Mucosa of gallbladder (tissue), 1 donor: ENCODE data around the gene MAGI2. TPM values are rescaled to one million over a fixed set of nuclear protein-coding genes. Genes with fewer than 3 reads are reported as not detected.
"Not testable (repeated sequence)": the region's sequence is repeated elsewhere in the genome, so short reads cannot be mapped to it uniquely, and the experiment has no call there.

ENCODE experiments used
- DNase-seq: peaks from one replicate; pipeline ENCODE4 v3.0.0-alpha.2; 2020; ENCODE audit warnings: low spot score
- total RNA-seq: library from RNA; stranded (reverse); gene quantifications from one replicate; pipeline ENCODE4 v1.2.1, GENCODE V29; 2021
- donor health status: DM: no; HTN: no; CAD: no.

Gene MAGI2
- total RNA-seq, 1 donor from 2014 or later = 10.6 TPM

DNA sequence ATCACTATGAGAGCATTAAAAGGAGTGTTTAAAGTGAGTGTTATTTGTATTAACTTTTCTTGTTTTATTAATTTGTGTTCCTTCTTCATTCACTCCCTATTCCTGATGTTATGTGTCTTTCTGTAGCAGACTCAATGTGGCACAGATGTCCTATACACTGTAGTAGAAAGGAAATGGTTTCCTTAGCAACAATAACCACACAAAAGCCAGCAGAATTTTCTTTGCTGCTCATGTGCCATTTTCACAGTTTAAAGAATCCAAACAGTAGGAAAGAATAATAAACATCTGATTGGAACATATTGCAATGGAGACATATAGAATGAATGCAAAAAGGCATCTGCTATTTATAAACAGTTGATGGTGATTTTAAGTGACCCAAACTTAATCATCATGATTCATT, 891.3 kb downstream of the MAGI2 start:
- no peak for DNase-seq

- DNase-seq = no peak
Observed at GRCh38 chr7:78558566-78558965, 894.9 kb downstream of the MAGI2 start.

- DNase-seq = no peak
Observed at GRCh38 chr7:78543976-78544375, 909.5 kb downstream of the MAGI2 start.

DNA sequence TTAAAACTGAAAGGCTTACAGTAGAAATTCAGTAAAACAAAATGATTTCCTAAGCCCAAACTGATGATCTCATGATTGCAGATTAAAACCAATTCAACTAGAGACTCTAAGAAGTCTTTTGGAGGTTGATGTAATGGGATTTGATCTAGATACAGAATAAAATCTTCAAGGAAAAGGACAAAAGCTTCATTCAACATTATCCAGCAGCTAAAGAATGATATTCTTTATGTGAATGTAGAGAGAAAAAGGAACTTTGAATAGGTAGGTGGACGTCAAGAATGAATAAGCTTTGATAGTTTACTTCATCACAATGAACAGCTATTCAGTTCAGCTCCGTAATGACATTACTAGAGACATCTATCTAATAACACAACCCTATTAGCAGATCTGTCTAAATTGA, 910.5 kb downstream of the MAGI2 start:
- no peak for DNase-seq

- DNase-seq = no peak
Observed at GRCh38 chr7:78542541-78542940, 910.9 kb downstream of the MAGI2 start.

DNA sequence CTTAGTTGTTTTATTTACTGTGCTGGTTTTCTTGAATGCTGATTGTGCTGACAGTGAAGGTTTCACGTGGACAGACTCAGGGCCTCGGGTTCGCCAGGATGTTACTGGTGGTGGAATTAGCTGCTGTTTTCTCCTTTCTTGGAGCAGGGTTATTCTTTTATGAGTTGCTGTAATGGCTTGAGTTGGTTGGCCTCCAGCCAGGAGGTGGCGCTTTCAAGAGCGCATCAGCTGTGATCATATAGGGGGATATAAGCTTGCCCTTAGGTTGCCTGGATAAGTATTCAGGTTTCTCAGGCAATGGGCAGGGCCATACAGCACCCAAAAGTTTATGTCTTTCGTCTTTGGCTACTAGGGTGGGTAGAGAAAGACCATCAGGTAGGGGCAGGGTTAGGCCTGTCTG, 913.6 kb downstream of the MAGI2 start:
- DNase-seq = no peak

- DNase-seq = no peak
Observed at GRCh38 chr7:78535655-78536054, 917.8 kb downstream of the MAGI2 start.

- no peak for DNase-seq
Observed at GRCh38 chr7:78530351-78530750, 923.1 kb downstream of the MAGI2 start.

- no peak for DNase-seq
Observed at GRCh38 chr7:78529392-78529791, 924.1 kb downstream of the MAGI2 start.

DNA sequence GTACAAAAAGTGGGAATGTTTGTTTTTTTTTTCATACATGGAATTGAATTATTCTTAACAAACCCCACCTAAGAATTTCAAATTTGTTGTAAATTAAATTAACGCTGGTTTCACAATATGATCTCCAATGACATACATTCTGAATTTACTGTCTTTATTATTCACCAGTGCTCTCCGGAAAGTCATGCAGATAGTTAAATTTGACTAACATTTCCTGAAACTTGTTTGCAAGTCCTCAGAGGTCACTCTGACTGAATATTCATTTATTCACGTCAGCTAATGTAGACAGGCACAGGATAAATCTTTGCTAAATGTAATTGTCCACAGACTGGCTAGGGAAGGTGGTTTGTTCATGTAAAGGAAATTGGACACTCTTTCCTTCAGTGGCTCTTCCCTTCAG, 924.5 kb downstream of the MAGI2 start:
- DNase-seq = no peak

DNA sequence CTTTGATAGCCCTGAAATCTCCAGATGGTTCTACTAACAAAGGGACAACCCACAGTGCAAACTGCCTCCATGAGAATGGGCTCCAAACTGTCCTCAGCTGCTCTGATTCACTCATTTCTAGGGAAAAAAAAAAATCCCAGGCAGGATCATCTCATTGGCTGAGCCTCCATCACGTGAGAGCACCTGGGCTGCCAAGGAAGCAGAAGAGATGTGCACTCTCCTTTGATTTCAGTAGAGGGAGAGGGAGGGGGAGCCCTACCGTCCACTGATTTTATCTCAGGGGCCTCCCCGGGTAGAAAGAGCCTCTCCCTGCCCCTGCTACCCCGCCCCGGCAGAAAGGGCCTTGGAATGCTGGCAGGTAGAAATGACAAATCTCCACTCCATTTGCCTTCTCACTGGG, 929.5 kb downstream of the MAGI2 start:
- no peak for DNase-seq

DNA sequence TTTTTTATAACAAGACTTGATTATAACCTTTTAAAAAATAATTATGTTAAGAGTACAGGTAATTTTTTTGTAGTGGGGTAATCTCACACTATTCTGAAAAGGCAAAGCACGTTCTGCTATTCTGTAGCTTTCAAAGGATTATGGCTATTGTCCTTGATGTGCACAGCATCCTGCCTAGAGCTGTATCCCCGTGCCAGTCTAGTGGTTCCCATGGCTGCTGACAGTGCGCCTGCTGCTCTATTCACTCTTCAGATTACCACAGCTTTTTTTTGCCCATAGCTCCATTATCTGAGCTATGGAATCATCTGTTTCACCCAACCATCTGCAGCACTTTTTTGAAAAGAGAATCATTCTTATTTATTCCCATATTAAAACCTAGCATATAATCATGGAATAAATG, 931.5 kb downstream of the MAGI2 start:
- DNase-seq = no peak

- no peak for DNase-seq
Observed at GRCh38 chr7:78516450-78516849, 937.0 kb downstream of the MAGI2 start.

GRCh38 chr7:78514634-78515033, 938.8 kb downstream of the MAGI2 start:
- DNase-seq = no peak

DNA sequence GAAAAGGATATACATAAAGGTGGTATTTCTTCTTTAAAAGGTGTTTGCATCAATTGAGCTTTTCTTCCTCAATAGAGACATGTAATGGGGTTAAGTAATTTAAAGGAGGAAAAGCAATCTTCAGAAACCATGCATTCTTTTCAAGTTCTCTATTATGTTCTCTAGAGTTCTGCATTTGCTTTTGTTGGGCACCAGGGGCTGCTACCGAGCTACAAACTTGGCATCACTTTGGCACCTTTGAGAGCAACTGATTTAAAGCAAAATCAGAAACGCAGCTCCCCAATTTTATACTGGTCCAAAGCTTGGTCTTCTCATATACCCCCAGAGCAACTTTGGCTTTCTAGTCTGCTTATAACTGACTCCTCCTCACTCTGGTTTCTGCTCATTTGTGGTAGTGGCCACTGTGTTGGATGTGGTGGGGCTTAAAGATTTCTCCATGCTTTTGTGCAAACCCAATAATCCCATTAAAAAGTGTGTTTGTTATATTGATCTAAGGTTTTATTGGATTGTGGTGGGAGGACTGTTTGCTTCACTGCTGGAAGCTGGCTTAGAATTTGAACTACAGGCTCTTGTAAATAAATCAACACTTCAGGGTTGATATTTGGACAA, 942.8 kb downstream of the MAGI2 start:
- DNase-seq = peak; percentile 25

DNA sequence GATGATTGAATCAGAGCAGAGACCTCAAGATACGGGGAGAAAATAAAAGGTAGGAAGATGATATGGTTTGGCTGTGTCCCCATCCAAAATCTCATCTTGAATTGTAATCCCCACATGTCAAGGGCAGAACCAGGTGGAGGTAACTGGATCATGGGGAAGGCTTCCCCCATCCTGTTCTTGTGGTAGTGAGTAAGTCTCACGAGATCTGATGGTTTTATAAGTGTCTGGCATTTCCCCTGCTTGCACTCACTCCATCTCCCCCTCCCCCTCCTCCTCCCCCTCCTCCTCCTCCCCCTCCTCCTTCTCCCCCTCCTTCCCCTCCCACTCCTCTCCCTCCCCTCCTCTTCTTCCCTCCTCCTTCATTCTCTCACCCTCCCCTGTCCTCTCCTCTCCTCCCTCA, 950.2 kb downstream of the MAGI2 start:
- DNase-seq = not testable (repeated sequence)

DNA sequence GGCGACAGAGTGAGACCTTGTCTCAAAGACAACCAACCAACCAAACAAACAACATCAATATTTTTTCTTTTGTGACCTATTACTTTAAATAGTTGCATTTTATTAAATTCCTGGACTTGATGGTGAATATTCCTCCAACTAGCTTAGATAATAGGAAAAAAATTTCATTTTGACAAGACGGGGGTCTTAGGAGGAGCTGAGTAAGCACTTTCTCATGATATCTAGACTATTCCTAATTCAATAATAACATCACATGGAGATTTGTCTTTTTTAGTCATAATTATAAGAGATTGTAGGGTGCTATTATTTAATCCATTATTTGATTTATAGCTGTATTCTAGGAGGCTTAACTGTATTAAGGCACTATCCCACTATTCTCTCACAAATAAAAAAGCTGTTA, 952.4 kb downstream of the MAGI2 start:
- no peak for DNase-seq

GRCh38 chr7:78499971-78500370, 953.5 kb downstream of the MAGI2 start:
- DNase-seq = no peak

- no peak for DNase-seq
Observed at GRCh38 chr7:78499283-78499682, 954.2 kb downstream of the MAGI2 start.

DNA sequence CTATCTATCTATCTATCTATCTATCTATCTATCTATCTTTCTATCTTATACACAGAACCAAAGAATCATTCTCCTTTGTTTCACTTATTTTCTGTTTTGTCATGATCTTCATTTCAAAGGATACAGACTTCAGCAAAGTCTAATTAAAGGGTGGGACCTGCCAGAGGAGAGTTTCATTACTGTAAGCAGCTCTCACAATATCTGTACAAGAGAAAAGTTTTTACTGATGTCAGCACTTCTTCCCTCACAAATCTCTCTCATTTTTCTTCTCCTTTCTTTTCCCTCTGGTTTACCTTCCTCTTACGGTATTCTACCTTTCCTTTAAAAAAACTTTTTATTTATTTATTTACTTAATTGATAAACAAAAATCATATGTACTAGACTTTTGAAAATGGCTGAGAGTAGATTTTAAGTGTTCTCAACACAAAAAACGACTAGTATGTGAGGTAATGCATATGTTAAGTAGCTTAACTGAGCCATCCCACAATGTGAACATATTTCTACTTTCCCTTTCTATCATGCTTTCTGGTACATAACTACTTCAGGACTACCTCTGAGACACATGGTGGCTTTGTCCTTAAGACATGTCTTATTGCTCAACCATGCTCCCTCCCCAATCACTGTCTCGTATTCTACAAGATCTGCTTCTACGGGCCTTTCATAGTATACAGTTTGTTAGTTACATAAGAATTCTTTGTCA, 955.6 kb downstream of the MAGI2 start:
- no peak for DNase-seq

- no peak for DNase-seq
Observed at GRCh38 chr7:78496096-78496630, 957.3 kb downstream of the MAGI2 start.

GRCh38 chr7:78493401-78493800, 960.1 kb downstream of the MAGI2 start:
- DNase-seq = no peak

DNA sequence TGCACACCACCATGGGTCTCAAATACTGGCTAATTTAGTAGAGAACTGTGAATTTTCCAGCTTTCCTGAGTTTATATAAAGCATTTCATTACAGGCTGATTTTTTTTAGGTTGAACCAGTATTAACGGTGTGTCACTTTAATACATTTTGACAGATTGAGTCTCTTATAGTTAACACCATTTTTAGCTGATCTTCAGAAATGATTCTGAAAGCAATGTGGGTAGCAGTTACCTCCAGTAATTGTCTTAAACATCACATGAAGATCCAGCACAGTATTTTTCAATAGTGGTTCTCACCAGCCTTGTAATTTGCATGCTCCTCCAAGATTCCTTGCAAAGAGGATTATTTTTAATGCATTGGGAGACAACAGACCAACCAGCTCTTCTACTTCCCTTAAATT, 961.3 kb downstream of the MAGI2 start:
- DNase-seq = no peak

DNA sequence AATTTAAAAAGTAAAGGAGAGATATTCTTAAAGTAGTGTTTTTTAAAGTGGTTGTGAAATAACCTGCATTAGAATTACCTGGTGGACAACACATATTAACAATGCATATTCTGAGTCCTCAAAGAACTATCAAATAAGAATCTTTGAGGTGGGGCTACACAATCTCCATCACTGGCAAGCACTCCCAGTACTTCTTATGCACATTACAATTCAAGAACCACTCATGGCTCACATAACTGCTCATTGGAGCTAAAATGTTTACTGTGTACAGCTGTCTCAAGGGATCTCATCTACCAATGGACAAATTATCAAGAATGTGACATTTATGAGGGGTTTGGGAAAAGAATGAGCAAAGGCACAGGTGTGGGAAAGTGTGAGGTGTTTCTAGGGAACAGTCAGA, 962.9 kb downstream of the MAGI2 start:
- DNase-seq = no peak
